Vagina (tissue), 2 donors: ENCODE data around the gene WSCD1.

Source experiments
- POLR2AphosphoS5 ChIP-seq, 2 donors: sonication (generic); formaldehyde crosslinking; IDR thresholded peaks; one replicate each; pipeline ENCODE4 v1.9.0; 2017; ENCODE audit warnings: antibody characterized with exemption in 2 of 2, mild to moderate bottlenecking in 2 of 2, low read depth in 1 of 2; ENCODE audit not compliant: insufficient read depth in 1 of 2
- TF ChIP-seq, protein P1 (sequence below), 3 experiments: fragments of 450-650 bp in 2 of 3; fragments of 200-600 bp in 1 of 3; sonication (generic) in 1 of 3; IDR thresholded peaks; one replicate each; pipeline ENCODE4 v1.5.1; 2017 to 2019; ENCODE audit warnings: antibody characterized with exemption in 3 of 3, mild to moderate bottlenecking in 2 of 3, moderate library complexity in 2 of 3

DNA sequence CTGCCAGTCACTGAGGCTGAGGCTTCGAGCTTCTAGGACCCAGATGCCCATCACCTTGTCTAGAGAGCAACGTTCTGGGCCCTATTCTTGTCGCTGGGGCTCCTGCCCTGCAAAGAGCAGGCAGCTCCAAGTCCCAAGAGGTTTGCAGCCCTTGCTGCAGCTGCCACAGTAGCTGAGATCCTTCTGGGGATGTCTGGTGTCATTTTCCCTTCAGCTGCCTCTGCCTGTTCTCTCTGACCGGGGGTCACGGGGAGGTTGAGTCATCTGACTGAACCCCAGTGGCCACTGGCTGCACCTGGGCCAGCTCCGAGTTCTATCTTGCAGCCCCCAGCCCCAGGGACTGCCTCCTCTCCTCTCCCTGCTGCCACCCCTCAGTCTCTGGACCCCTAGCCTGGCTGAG is 4.9 kb downstream of the WSCD1 start:
- TF ChIP-seq, protein P1, sequence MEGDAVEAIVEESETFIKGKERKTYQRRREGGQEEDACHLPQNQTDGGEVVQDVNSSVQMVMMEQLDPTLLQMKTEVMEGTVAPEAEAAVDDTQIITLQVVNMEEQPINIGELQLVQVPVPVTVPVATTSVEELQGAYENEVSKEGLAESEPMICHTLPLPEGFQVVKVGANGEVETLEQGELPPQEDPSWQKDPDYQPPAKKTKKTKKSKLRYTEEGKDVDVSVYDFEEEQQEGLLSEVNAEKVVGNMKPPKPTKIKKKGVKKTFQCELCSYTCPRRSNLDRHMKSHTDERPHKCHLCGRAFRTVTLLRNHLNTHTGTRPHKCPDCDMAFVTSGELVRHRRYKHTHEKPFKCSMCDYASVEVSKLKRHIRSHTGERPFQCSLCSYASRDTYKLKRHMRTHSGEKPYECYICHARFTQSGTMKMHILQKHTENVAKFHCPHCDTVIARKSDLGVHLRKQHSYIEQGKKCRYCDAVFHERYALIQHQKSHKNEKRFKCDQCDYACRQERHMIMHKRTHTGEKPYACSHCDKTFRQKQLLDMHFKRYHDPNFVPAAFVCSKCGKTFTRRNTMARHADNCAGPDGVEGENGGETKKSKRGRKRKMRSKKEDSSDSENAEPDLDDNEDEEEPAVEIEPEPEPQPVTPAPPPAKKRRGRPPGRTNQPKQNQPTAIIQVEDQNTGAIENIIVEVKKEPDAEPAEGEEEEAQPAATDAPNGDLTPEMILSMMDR (IDR thresholded peaks at IDR 0.05), result no peak
- TF ChIP-seq POLR2AphosphoS5 (IDR thresholded peaks at IDR 0.05; ENCODE audit: insufficient read depth in 1 of 2, low read depth in 1 of 2), result no peak
